DLD1 (cell line): ENCODE results near the gene TICRR.

ENCODE experiments used
- in situ Hi-C: cut with HindIII; loops from 2 replicates; pipeline ENCODE4 v1.10.0; 2017; ENCODE audit warnings: low sequenced_read_pairs

Gene TICRR

DNA sequence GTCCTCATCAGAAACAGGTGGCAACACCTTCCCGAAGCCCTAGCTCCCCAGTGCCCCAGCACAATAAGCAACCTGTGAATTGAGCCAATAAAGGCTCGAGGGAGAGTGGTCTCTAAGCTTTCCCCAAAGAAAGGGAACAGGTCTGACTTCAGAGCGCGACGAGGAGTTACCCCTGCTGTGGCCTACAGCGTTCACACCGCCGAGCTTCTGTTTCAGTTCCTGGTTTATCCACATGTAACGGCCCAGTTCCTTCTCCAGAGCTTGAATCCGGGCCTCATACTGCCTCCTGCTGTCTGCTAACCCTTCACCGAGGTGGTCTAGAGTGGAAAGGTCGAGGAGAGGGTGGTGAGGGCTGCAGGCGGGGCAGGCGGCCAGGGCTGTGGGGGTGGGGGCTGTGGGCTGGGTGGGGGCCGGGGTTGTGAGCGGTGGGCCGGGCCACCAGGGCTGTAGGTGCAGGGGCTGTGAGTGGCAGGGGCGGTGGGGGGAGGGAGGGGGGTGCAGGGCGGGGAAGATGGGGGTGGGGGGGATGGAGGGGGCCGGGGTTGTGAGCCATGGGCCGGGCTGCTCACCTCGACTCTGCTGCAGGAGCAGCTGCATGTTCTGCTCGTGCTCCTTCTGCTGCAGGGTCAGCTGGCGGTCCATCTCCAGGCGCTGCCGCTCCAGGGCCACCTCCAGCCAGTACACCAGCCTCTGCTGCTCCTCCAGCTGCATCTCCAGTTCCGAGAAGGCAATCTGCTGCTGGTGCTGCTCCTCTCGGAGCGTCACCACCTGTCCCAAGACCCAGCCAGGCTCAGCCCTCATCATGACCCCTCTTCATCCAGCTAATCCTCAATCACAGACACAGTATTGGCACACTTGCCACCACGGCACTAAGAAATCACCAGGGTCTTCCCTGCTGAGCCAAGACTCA is 53.8 kb downstream of the TICRR start:
- in situ Hi-C loops: no loop called here

- in situ Hi-C loops: no loop called here
Measured at GRCh38 chr15:89629829-89630228, 54.6 kb downstream of the TICRR start.

GRCh38 chr15:89630260-89630659 is 55.0 kb downstream of the TICRR start:
- in situ Hi-C loops: no loop called here

DNA sequence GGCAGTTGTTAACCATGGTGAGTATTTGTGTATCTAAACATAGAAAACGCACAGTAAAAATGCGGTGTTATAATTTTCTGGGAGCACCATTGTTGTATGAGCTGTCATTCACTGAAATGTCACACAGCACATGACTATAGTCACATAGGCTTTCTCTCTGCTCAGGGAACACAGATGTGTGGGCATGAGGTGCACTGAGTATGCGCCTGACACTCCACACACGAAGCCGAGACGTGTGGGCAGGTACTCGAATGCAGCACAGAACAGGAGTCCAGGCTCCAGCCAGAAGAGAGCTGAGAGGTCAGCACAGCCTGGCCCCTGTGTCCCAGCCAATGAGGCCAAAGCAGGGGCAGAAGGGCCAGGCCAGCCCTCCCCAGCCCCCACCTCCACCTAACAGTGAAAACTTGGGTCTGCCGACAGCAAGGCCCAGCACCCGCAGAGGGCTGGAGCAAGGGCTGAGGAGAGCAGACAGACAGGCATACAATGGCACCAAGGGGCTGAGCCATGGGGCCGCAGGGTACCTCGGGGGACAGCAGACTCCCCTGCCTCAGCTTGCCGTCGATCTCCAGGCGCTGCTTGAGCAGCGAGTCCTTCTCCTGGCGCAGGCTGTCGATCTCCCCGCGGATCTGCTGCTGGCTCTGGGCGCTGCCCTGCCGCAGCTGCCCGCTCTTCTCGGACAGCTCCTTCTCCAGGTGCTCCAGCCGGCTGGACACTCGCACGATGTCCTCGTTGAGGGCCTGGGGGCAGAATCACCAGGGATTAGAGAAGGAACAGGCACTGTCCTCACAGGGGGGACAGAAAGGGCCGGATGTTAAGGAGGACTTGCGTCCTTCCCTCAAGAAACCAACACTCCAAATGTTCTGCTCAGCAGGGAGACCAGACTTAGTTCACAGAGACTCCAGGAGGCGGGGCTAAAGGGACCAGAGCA is 56.0 kb downstream of the TICRR start:
- in situ Hi-C loops: no loop called here

- in situ Hi-C loops: no loop called here
Measured at GRCh38 chr15:89631902-89632264, 56.6 kb downstream of the TICRR start.

DNA sequence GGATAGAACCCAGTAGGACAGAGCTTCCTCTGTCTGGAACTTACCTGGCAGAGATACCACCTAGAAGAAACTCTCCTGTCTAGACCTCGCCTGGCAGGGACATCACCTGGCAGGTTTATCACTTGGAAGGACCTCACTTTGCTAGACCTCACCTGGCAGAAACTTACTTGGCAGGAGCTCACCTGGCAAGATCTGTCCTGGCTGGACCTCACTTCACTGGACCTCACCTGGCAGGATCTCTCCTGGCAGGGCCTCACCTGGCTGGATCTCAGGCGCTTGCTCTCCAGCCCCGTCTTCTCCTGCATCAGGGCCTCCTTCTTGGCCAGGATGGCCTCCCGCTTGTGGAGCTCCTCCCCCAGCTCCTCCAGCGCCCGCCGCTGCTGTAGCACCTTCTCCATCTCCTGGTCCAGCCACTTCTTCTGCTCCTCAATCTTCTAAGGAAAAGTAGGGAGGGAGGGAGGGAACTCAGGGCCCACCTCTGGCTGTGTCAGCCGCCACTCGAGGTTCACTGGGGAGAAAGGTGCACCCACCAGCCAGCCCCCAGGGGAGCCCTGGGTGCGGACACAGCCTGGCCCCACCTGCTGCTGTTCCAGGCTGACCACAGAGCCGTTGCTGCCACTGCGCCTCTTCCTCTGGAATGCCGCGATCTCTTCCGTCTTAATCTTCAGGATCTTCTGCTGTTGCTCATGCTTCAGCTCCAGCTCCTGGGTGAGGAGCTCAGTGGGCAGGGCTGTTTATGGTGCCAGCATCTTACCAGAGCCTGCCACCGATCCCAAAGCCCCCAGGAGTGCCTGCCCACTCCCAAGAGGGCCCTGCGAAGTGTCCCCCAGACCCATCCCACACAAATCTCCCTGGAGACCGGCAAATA is 57.5 kb downstream of the TICRR start:
- in situ Hi-C loops: no loop called here

DNA sequence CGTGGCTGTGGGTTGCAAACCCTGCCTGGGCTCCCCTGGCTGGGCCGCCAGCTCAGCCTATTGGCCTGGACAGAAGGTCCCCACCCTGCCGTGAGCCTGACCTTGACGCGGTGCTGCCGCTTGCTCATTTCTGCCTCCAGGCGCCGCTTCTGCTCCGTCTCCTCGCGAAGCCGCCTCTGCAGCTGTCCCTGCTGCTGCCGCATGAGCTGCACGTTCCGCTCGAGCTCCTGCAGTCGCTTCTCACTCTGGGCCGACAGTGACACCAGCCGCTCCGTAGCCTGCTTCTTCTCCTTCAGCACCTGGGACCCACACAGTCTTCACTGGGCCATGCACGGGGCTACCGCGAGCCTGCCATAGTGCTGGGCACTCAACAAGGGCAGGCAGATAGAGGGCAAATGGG is 58.3 kb downstream of the TICRR start:
- in situ Hi-C loops: no loop called here

- in situ Hi-C loops: no loop called here
Measured at GRCh38 chr15:89640245-89640644, 65.0 kb downstream of the TICRR start.

GRCh38 chr15:89641053-89641452 is 65.8 kb downstream of the TICRR start:
- in situ Hi-C loops: no loop called here

GRCh38 chr15:89642106-89642505 is 66.8 kb downstream of the TICRR start:
- in situ Hi-C loops: no loop called here

- in situ Hi-C loops: no loop called here
Measured at GRCh38 chr15:89645680-89646079, 70.4 kb downstream of the TICRR start.

DNA sequence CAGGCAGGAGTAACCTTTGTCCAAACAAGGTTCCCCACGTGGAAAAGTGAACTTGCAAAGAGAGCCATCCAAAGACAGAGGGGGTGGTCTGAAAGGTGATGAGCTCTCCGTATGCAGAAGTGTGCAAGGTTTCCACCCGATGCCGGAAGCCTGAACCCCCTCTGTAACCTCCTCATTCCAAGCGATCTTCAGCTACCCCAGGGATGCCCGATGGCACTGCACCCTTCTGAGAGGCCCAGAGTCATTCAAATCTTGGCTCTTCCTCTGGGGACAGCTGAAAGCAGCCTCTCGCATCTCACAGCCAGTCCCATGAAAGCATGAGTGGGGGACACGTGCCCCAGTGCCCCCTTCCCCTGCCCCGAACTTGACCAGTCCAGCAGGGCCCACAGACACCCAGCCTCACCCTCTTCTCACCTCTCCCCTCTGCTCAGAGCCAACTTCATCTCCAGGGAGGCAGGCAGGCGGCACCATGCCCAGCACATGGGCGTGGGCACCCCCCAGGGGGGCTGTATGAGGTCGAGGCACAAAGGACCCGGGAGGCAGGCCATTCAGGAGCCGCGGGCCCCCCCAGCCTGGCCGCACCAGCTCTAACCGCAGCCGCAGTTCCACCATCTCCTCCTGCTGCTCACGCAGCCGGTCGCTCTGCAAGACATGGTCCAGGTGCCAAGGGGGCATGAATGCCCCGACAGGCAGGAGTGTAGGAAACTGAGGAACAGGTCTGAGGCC is 71.3 kb downstream of the TICRR start:
- in situ Hi-C loops: no loop called here

- in situ Hi-C loops: no loop called here
Measured at GRCh38 chr15:89647191-89647851, 72.1 kb downstream of the TICRR start.

- in situ Hi-C loops: no loop called here
Measured at GRCh38 chr15:89648106-89649012, 73.1 kb downstream of the TICRR start.

- in situ Hi-C loops: no loop called here
Measured at GRCh38 chr15:89649013-89649625, 73.8 kb downstream of the TICRR start.

- in situ Hi-C loops: no loop called here
Measured at GRCh38 chr15:89649716-89650115, 74.4 kb downstream of the TICRR start.

- in situ Hi-C loops: no loop called here
Measured at GRCh38 chr15:89652131-89652530, 76.9 kb downstream of the TICRR start.

GRCh38 chr15:89652666-89653065 is 77.4 kb downstream of the TICRR start:
- in situ Hi-C loops: no loop called here
